GM21717 (cell line): ENCODE measurements around the gene CHST7.

Experiments used
- ATAC-seq: cut with Tn5 transposase; IDR thresholded peaks from one replicate; pipeline ENCODE4 v1.9.1; 2021; ENCODE audit warnings: mild to moderate bottlenecking, moderate library complexity; ENCODE audit not compliant: unreplicated experiment

Gene CHST7

GRCh38 chrX:46645614-46646013 is 72.0 kb downstream of the CHST7 start:
- no peak for ATAC-seq

- ATAC-seq, result no peak
Observed at GRCh38 chrX:46647251-46647650, 73.7 kb downstream of the CHST7 start.
